GM04503 (cell line): ENCODE data around the gene PFKFB3.
"Not testable (repeated sequence)": the region's sequence is repeated elsewhere in the genome, so short reads cannot be mapped to it uniquely, and the experiment has no call there.

Source experiments
- DNase-seq: peaks from one replicate; pipeline ENCODE4 v3.0.0-alpha.2; 2012; ENCODE audit warnings: low read depth

The PFKFB3 gene

GRCh38 chr10:6202098-6202683, 541 bp upstream of the PFKFB3 start:
- DNase-seq, result no peak

- DNase-seq, result no peak
These were observed 765 bp downstream of the PFKFB3 start for GRCh38 chr10:6203331-6204062.

- no peak for DNase-seq
These were observed 1.3 kb downstream of the PFKFB3 start for GRCh38 chr10:6204063-6204340.

GRCh38 chr10:6204341-6205191, 1.8 kb downstream of the PFKFB3 start:
- DNase-seq, result no peak

GRCh38 chr10:6206486-6206885, 3.8 kb downstream of the PFKFB3 start:
- not testable (repeated sequence) for DNase-seq

- no peak for DNase-seq
These were observed 4.9 kb downstream of the PFKFB3 start for GRCh38 chr10:6207658-6208057.

- DNase-seq, result no peak
These were observed 6.1 kb downstream of the PFKFB3 start for GRCh38 chr10:6208799-6209235.

- no peak for DNase-seq
These were observed 8.6 kb downstream of the PFKFB3 start for GRCh38 chr10:6211341-6211670.

- no peak for DNase-seq
These were observed 9.2 kb downstream of the PFKFB3 start for GRCh38 chr10:6211671-6212635.

- no peak for DNase-seq
These were observed 10.1 kb downstream of the PFKFB3 start for GRCh38 chr10:6212806-6213205.

- DNase-seq, result no peak
These were observed 10.6 kb downstream of the PFKFB3 start for GRCh38 chr10:6213257-6213905.

GRCh38 chr10:6213908-6214307, 11.2 kb downstream of the PFKFB3 start:
- no peak for DNase-seq

GRCh38 chr10:6214612-6215011, 11.9 kb downstream of the PFKFB3 start:
- DNase-seq, result no peak

- DNase-seq, result no peak
These were observed 12.5 kb downstream of the PFKFB3 start for GRCh38 chr10:6215241-6215640.

- no peak for DNase-seq
These were observed 13.2 kb downstream of the PFKFB3 start for GRCh38 chr10:6215683-6216484.

GRCh38 chr10:6216916-6217315, 14.2 kb downstream of the PFKFB3 start:
- no peak for DNase-seq

GRCh38 chr10:6217611-6218010, 14.9 kb downstream of the PFKFB3 start:
- DNase-seq, result no peak

GRCh38 chr10:6218692-6219493, 16.2 kb downstream of the PFKFB3 start:
- DNase-seq, result peak; percentile 53

GRCh38 chr10:6219494-6219836, 16.7 kb downstream of the PFKFB3 start:
- DNase-seq, result no peak
